Ectodermal cell (in vitro differentiated cells): ENCODE measurements around the gene SLC12A8.
"Not testable (repeated sequence)": the region's sequence is repeated elsewhere in the genome, so short reads cannot be mapped to it uniquely, and the experiment has no call there.

Source experiments
- H3K27ac ChIP-seq: 2 replicates; pipeline ENCODE4 v1.7.0; 2013; ENCODE audit warnings: mild to moderate bottlenecking, low read depth, low read length; ENCODE audit not compliant: insufficient read depth, poor library complexity, severe bottlenecking
- H3K27me3 ChIP-seq: 2 replicates; pipeline ENCODE4 v1.7.0; 2013; ENCODE audit warnings: mild to moderate bottlenecking, low read length; ENCODE audit not compliant: insufficient read depth, control insufficient read depth, poor library complexity, severe bottlenecking
- H3K36me3 ChIP-seq: one replicate; pipeline ENCODE4 v1.7.0; 2013; ENCODE audit warnings: low read length; ENCODE audit not compliant: control insufficient read depth, insufficient read depth
- H3K4me1 ChIP-seq: one replicate; pipeline ENCODE4 v1.7.0; 2013; ENCODE audit warnings: low read length; ENCODE audit not compliant: control insufficient read depth, insufficient read depth
- H3K4me3 ChIP-seq: 2 replicates; pipeline ENCODE4 v1.7.0; 2013; ENCODE audit warnings: low read depth, low read length, control low read depth; ENCODE audit not compliant: insufficient read depth
- H3K9me3 ChIP-seq: 2 replicates; pipeline ENCODE4 v1.7.0; 2013; ENCODE audit warnings: mild to moderate bottlenecking, low read length, moderate library complexity; ENCODE audit not compliant: control insufficient read depth
- WGBS, 2 experiments: methylation state at CpG; one replicate each; pipeline ENCODE4 v1.1.7; 2013; ENCODE audit warnings: missing lambda C conversion rate in 2 of 2; 5-methylcytosine and 5-hydroxymethylcytosine counted together

SLC12A8 gene

GRCh38 chr3:125083776-125084175, 128.8 kb downstream of the SLC12A8 start:
- no peaks in the 10 kb centered on the region for H3K4me1 ChIP-seq
- 85 to 87% methylated on average over 10 of the region's 10 CpGs for WGBS, 2 experiments
- no peaks in the 10 kb centered on the region for H3K36me3 ChIP-seq
- H3K4me3 ChIP-seq: no peak overlapping the region
- no peak overlapping the region for H3K27ac ChIP-seq
- H3K9me3 ChIP-seq: no peaks in the 10 kb centered on the region
- H3K27me3 ChIP-seq: no peaks in the 10 kb centered on the region

- 76 to 84% methylated on average over 4 of the region's 4 CpGs for WGBS, 2 experiments
- not testable (repeated sequence) for H3K27me3 ChIP-seq, H3K4me3 ChIP-seq, H3K36me3 ChIP-seq, H3K9me3 ChIP-seq, H3K27ac ChIP-seq, H3K4me1 ChIP-seq
These were observed 130.2 kb downstream of the SLC12A8 start for GRCh38 chr3:125082339-125082738.

- Histone ChIP-seq H3K4me1 (peaks cover 10% of the 10 kb centered on the region), H3K9me3 (no peaks in the 10 kb centered on the region), H3K27me3 (no peaks in the 10 kb centered on the region), H3K4me3 (no peak overlapping the region), H3K27ac (no peak overlapping the region), H3K36me3 (no peaks in the 10 kb centered on the region)
- WGBS, 2 experiments: 93 to 96% methylated on average over 1 of the region's 1 CpG
These were observed 132.5 kb downstream of the SLC12A8 start for GRCh38 chr3:125080077-125080476.

- 90 to 97% methylated on average over 1 of the region's 1 CpG for WGBS, 2 experiments
These were observed 132.9 kb downstream of the SLC12A8 start for GRCh38 chr3:125079675-125080045.

GRCh38 chr3:125078951-125079674, 133.4 kb downstream of the SLC12A8 start:
- WGBS, 2 experiments: 90 to 91% methylated on average over 6 of the region's 6 CpGs

More at GRCh38 chr3:125079675-125080045, 132.9 kb downstream of the SLC12A8 start:
- no peaks in the 10 kb centered on the region for H3K27me3 ChIP-seq
- no peak overlapping the region for H3K4me3 ChIP-seq
- H3K27ac ChIP-seq: no peak overlapping the region
- H3K4me1 ChIP-seq: peaks cover 10% of the 10 kb centered on the region
- no peaks in the 10 kb centered on the region for H3K9me3 ChIP-seq
- H3K36me3 ChIP-seq: no peaks in the 10 kb centered on the region

GRCh38 chr3:125077864-125078263, 134.7 kb downstream of the SLC12A8 start:
- Histone ChIP-seq H3K4me1 (peaks cover 10% of the 10 kb centered on the region), H3K9me3 (no peaks in the 10 kb centered on the region), H3K4me3 (no peak overlapping the region), H3K36me3 (no peaks in the 10 kb centered on the region), H3K27me3 (no peaks in the 10 kb centered on the region), H3K27ac (no peak overlapping the region)
- WGBS, 2 experiments: 89% methylated on average over 3 of the region's 3 CpGs

More at GRCh38 chr3:125078951-125079674, 133.4 kb downstream of the SLC12A8 start:
- H3K4me3 ChIP-seq: no peak overlapping the region
- H3K27me3 ChIP-seq: no peaks in the 10 kb centered on the region
- peaks cover 10% of the 10 kb centered on the region for H3K4me1 ChIP-seq
- H3K9me3 ChIP-seq: no peaks in the 10 kb centered on the region
- no peak overlapping the region for H3K27ac ChIP-seq
- no peaks in the 10 kb centered on the region for H3K36me3 ChIP-seq

- no peaks in the 10 kb centered on the region for H3K36me3 ChIP-seq
- 21 to 31% methylated on average over 1 of the region's 1 CpG for WGBS, 2 experiments
- no peak overlapping the region for H3K4me3 ChIP-seq
- H3K27ac ChIP-seq: no peak overlapping the region
- peaks cover 10% of the 10 kb centered on the region for H3K4me1 ChIP-seq
- no peaks in the 10 kb centered on the region for H3K9me3 ChIP-seq
- no peaks in the 10 kb centered on the region for H3K27me3 ChIP-seq
These were observed 136.1 kb downstream of the SLC12A8 start for GRCh38 chr3:125076464-125076863.

- no peaks in the 10 kb centered on the region for H3K36me3 ChIP-seq
- H3K4me3 ChIP-seq: no peak overlapping the region
- WGBS, 2 experiments: 51 to 54% methylated on average over 3 of the region's 3 CpGs
- H3K9me3 ChIP-seq: no peaks in the 10 kb centered on the region
- no peak overlapping the region for H3K27ac ChIP-seq
- peaks cover 10% of the 10 kb centered on the region for H3K4me1 ChIP-seq
- no peaks in the 10 kb centered on the region for H3K27me3 ChIP-seq
These were observed 136.8 kb downstream of the SLC12A8 start for GRCh38 chr3:125075738-125076137.

- Histone ChIP-seq H3K4me3 (no peak overlapping the region), H3K36me3 (no peaks in the 10 kb centered on the region), H3K27me3 (no peaks in the 10 kb centered on the region), H3K27ac (no peak overlapping the region), H3K9me3 (no peaks in the 10 kb centered on the region), H3K4me1 (peaks cover 10% of the 10 kb centered on the region)
- 93 to 94% methylated on average over 7 of the region's 7 CpGs for WGBS, 2 experiments
These were observed 139.1 kb downstream of the SLC12A8 start for GRCh38 chr3:125073390-125073905.

- H3K4me1 ChIP-seq: peaks cover 10% of the 10 kb centered on the region
- no peaks in the 10 kb centered on the region for H3K9me3 ChIP-seq
- H3K36me3 ChIP-seq: no peaks in the 10 kb centered on the region
- H3K4me3 ChIP-seq: no peak overlapping the region
- no peaks in the 10 kb centered on the region for H3K27me3 ChIP-seq
- WGBS, 2 experiments: 91 to 93% methylated on average over 4 of the region's 4 CpGs
- H3K27ac ChIP-seq: no peak overlapping the region
These were observed 139.7 kb downstream of the SLC12A8 start for GRCh38 chr3:125072749-125073389.
